ENCODE data around the gene OIT3.
"Not testable (repeated sequence)": the region's sequence is repeated elsewhere in the genome, so short reads cannot be mapped to it uniquely, and the experiment has no call there.

Gene OIT3

GRCh38 chr10:72921147-72921683 is 27.7 kb downstream of the OIT3 start:
- not testable (repeated sequence) for H3K9me3 ChIP-seq (ENCODE audit: control insufficient read depth, low read length); H3K4me1 ChIP-seq (ENCODE audit: control insufficient read depth, insufficient read depth, low read length, poor library complexity, severe bottlenecking); H3K27ac ChIP-seq (ENCODE audit: low read depth, low read length, severe bottlenecking); H3K4me3 ChIP-seq (ENCODE audit: extremely low read depth, insufficient read depth, low read length, poor library complexity, severe bottlenecking); H3K36me3 ChIP-seq (ENCODE audit: control insufficient read depth, insufficient read depth, low read length)
- WGBS, 2 experiments (ENCODE audit: insufficient coverage in 2 of 2), result 100% methylated on average over 1 of the region's 1 CpG; no CpG with 5 or more reads in 1 of the 2 experiments

- Histone ChIP-seq H3K36me3 (ENCODE audit: control insufficient read depth, insufficient read depth, low read length) (no peaks in the 10 kb centered on the region), H3K4me3 (ENCODE audit: extremely low read depth, insufficient read depth, low read length, poor library complexity, severe bottlenecking) (no peak overlapping the region), H3K27ac (ENCODE audit: low read depth, low read length, severe bottlenecking) (no peak overlapping the region), H3K9me3 (ENCODE audit: control insufficient read depth, low read length) (no peaks in the 10 kb centered on the region), H3K4me1 (ENCODE audit: control insufficient read depth, insufficient read depth, low read length, poor library complexity, severe bottlenecking) (no peaks in the 10 kb centered on the region)
- 91% methylated on average over 10 to 13 of the region's 13 CpGs for WGBS, 2 experiments (ENCODE audit: insufficient coverage in 2 of 2)
Observed at GRCh38 chr10:72924351-72924750, 30.8 kb downstream of the OIT3 start.

- H3K4me1 ChIP-seq (ENCODE audit: control insufficient read depth, insufficient read depth, low read length, poor library complexity, severe bottlenecking), result no peaks in the 10 kb centered on the region
- no peaks in the 10 kb centered on the region for H3K36me3 ChIP-seq (ENCODE audit: control insufficient read depth, insufficient read depth, low read length)
- H3K9me3 ChIP-seq (ENCODE audit: control insufficient read depth, low read length), result no peaks in the 10 kb centered on the region
- no peak overlapping the region for H3K27ac ChIP-seq (ENCODE audit: low read depth, low read length, severe bottlenecking)
- H3K4me3 ChIP-seq (ENCODE audit: extremely low read depth, insufficient read depth, low read length, poor library complexity, severe bottlenecking), result no peak overlapping the region
- WGBS, 2 experiments (ENCODE audit: insufficient coverage in 2 of 2), result 92 to 100% methylated on average over 3 of the region's 3 CpGs
Observed at GRCh38 chr10:72925951-72926465, 32.5 kb downstream of the OIT3 start.

- Histone ChIP-seq H3K9me3 (ENCODE audit: control insufficient read depth, low read length) (no peaks in the 10 kb centered on the region), H3K4me3 (ENCODE audit: extremely low read depth, insufficient read depth, low read length, poor library complexity, severe bottlenecking) (no peak overlapping the region), H3K36me3 (ENCODE audit: control insufficient read depth, insufficient read depth, low read length) (no peaks in the 10 kb centered on the region), H3K27ac (ENCODE audit: low read depth, low read length, severe bottlenecking) (no peak overlapping the region), H3K4me1 (ENCODE audit: control insufficient read depth, insufficient read depth, low read length, poor library complexity, severe bottlenecking) (no peaks in the 10 kb centered on the region)
- WGBS, 2 experiments (ENCODE audit: insufficient coverage in 2 of 2), result 88 to 95% methylated on average over 4 to 5 of the region's 5 CpGs
Observed at GRCh38 chr10:72927485-72927884, 33.9 kb downstream of the OIT3 start.

- no peak overlapping the region for H3K27ac ChIP-seq (ENCODE audit: low read depth, low read length, severe bottlenecking)
- 78 to 81% methylated on average over 3 to 4 of the region's 5 CpGs for WGBS, 2 experiments (ENCODE audit: insufficient coverage in 2 of 2)
Observed at GRCh38 chr10:72928798-72929197, 35.3 kb downstream of the OIT3 start.

GRCh38 chr10:72930276-72930675 is 36.7 kb downstream of the OIT3 start:
- H3K27ac ChIP-seq (ENCODE audit: low read depth, low read length, severe bottlenecking), result no peak overlapping the region
- no peak overlapping the region for H3K4me3 ChIP-seq (ENCODE audit: extremely low read depth, insufficient read depth, low read length, poor library complexity, severe bottlenecking)
- peaks cover 7% of the 10 kb centered on the region for H3K4me1 ChIP-seq (ENCODE audit: control insufficient read depth, insufficient read depth, low read length, poor library complexity, severe bottlenecking)
- H3K9me3 ChIP-seq (ENCODE audit: control insufficient read depth, low read length), result no peaks in the 10 kb centered on the region
- no peaks in the 10 kb centered on the region for H3K36me3 ChIP-seq (ENCODE audit: control insufficient read depth, insufficient read depth, low read length)
- 80 to 94% methylated on average over 2 of the region's 2 CpGs for WGBS, 2 experiments (ENCODE audit: insufficient coverage in 2 of 2)

More at GRCh38 chr10:72928798-72929197, 35.3 kb downstream of the OIT3 start:
- no peak overlapping the region for H3K4me3 ChIP-seq (ENCODE audit: extremely low read depth, insufficient read depth, low read length, poor library complexity, severe bottlenecking)
- H3K36me3 ChIP-seq (ENCODE audit: control insufficient read depth, insufficient read depth, low read length), result no peaks in the 10 kb centered on the region
- H3K9me3 ChIP-seq (ENCODE audit: control insufficient read depth, low read length), result no peaks in the 10 kb centered on the region
- H3K4me1 ChIP-seq (ENCODE audit: control insufficient read depth, insufficient read depth, low read length, poor library complexity, severe bottlenecking), result no peaks in the 10 kb centered on the region

- Histone ChIP-seq H3K36me3 (ENCODE audit: control insufficient read depth, insufficient read depth, low read length) (no peaks in the 10 kb centered on the region), H3K27ac (ENCODE audit: low read depth, low read length, severe bottlenecking) (no peak overlapping the region), H3K4me1 (ENCODE audit: control insufficient read depth, insufficient read depth, low read length, poor library complexity, severe bottlenecking) (peaks cover 7% of the 10 kb centered on the region), H3K4me3 (ENCODE audit: extremely low read depth, insufficient read depth, low read length, poor library complexity, severe bottlenecking) (no peak overlapping the region), H3K9me3 (ENCODE audit: control insufficient read depth, low read length) (no peaks in the 10 kb centered on the region)
- 94 to 96% methylated on average over 16 to 17 of the region's 20 CpGs for WGBS, 2 experiments (ENCODE audit: insufficient coverage in 2 of 2)
Observed at GRCh38 chr10:72932259-72933015, 38.9 kb downstream of the OIT3 start.

GRCh38 chr10:72935361-72935760 is 41.8 kb downstream of the OIT3 start:
- H3K4me3 ChIP-seq (ENCODE audit: extremely low read depth, insufficient read depth, low read length, poor library complexity, severe bottlenecking), result no peak overlapping the region
- 93 to 100% methylated on average over 3 to 4 of the region's 6 CpGs for WGBS, 2 experiments (ENCODE audit: insufficient coverage in 2 of 2)
- H3K36me3 ChIP-seq (ENCODE audit: control insufficient read depth, insufficient read depth, low read length), result no peaks in the 10 kb centered on the region
- no peaks in the 10 kb centered on the region for H3K9me3 ChIP-seq (ENCODE audit: control insufficient read depth, low read length)
- peaks cover 7% of the 10 kb centered on the region for H3K4me1 ChIP-seq (ENCODE audit: control insufficient read depth, insufficient read depth, low read length, poor library complexity, severe bottlenecking)
- no peak overlapping the region for H3K27ac ChIP-seq (ENCODE audit: low read depth, low read length, severe bottlenecking)

GRCh38 chr10:72943498-72944234 is 50.1 kb downstream of the OIT3 start:
- no CpG with 5 or more reads among the region's 2 CpGs for WGBS, 2 experiments (ENCODE audit: insufficient coverage in 2 of 2)
- H3K4me3 ChIP-seq (ENCODE audit: extremely low read depth, insufficient read depth, low read length, poor library complexity, severe bottlenecking), result no peak overlapping the region

GRCh38 chr10:72946963-72947362 is 53.4 kb downstream of the OIT3 start:
- H3K27ac ChIP-seq (ENCODE audit: low read depth, low read length, severe bottlenecking), result no peak overlapping the region
- H3K36me3 ChIP-seq (ENCODE audit: control insufficient read depth, insufficient read depth, low read length), result no peaks in the 10 kb centered on the region
- WGBS, 2 experiments (ENCODE audit: insufficient coverage in 2 of 2), result 83 to 100% methylated on average over 1 of the region's 1 CpG

More at GRCh38 chr10:72943498-72944234, 50.1 kb downstream of the OIT3 start:
- no peaks in the 10 kb centered on the region for H3K36me3 ChIP-seq (ENCODE audit: control insufficient read depth, insufficient read depth, low read length)
- H3K9me3 ChIP-seq (ENCODE audit: control insufficient read depth, low read length), result no peaks in the 10 kb centered on the region
- H3K27ac ChIP-seq (ENCODE audit: low read depth, low read length, severe bottlenecking), result no peak overlapping the region
- H3K4me1 ChIP-seq (ENCODE audit: control insufficient read depth, insufficient read depth, low read length, poor library complexity, severe bottlenecking), result no peaks in the 10 kb centered on the region

More at GRCh38 chr10:72946963-72947362, 53.4 kb downstream of the OIT3 start:
- H3K4me1 ChIP-seq (ENCODE audit: control insufficient read depth, insufficient read depth, low read length, poor library complexity, severe bottlenecking), result no peaks in the 10 kb centered on the region
- H3K9me3 ChIP-seq (ENCODE audit: control insufficient read depth, low read length), result no peaks in the 10 kb centered on the region
- no peak overlapping the region for H3K4me3 ChIP-seq (ENCODE audit: extremely low read depth, insufficient read depth, low read length, poor library complexity, severe bottlenecking)
